ENCODE measurements around the gene FOXN3.

DNA sequence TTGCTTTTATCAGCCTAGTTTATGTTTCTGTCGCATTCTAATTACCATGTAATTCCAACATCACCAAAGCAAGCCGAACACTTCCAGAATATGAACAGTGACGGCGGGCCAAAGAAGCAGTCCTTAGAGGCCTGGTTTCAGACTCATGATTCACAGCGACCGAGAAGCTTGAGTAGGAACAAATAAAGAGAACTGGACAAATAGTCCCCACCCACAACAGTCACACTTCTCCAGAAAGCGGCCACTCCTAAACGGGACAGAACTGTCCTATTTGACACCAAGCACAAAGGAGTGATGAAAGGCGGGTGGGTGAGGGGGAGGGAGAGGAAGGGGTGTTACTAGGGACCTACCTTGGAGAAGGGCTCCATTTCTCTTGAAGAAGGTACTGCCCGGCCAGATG lies 136.4 kb downstream of the FOXN3 start:
- TF ChIP-seq POLR2A (IDR thresholded peaks at IDR 0.05; ENCODE audit: low read depth, low read length) (no peak), POLR2AphosphoS5 (IDR thresholded peaks at IDR 0.05; ENCODE audit: low read depth, low read length) (no peak)

Measured in GM12892 (cell line).